HG03354 (cell line): ENCODE results near the gene ZNF224.

ENCODE experiments used
- ATAC-seq: cut with Tn5 transposase; IDR thresholded peaks from one replicate; pipeline ENCODE4 v1.9.1; 2021; ENCODE audit warnings: mild to moderate bottlenecking; ENCODE audit not compliant: unreplicated experiment, poor library complexity, severe bottlenecking

Gene ZNF224

GRCh38 chr19:44093931-44094765 is at the start of gene ZNF224:
Gene ZNF224, plus strand, starts transcription at chr19:44094361. Its CDS starts 3,513 bp downstream, at chr19:44097874.
- peak; percentile 91 for ATAC-seq

GRCh38 chr19:44050740-44051649 is 43.2 kb upstream of the ZNF224 start:
- ATAC-seq = peak; percentile 43

GRCh38 chr19:44051650-44052402 is 42.3 kb upstream of the ZNF224 start, which contains the start of gene ZNF223:
Gene ZNF223, plus strand, starts transcription at chr19:44052036. Its CDS starts 3,141 bp downstream, at chr19:44055177.
- ATAC-seq = peak; percentile 66

GRCh38 chr19:44055870-44056269 is 38.3 kb upstream of the ZNF224 start:
- ATAC-seq = no peak

GRCh38 chr19:44059229-44059628 is 34.9 kb upstream of the ZNF224 start:
- ATAC-seq = no peak

- ATAC-seq = no peak
Measured at GRCh38 chr19:44061038-44061437, 33.1 kb upstream of the ZNF224 start.

GRCh38 chr19:44066305-44066704 is 27.9 kb upstream of the ZNF224 start:
- no peak for ATAC-seq

GRCh38 chr19:44069415-44069814 is 24.7 kb upstream of the ZNF224 start:
- no peak for ATAC-seq

- ATAC-seq = peak; percentile 98
Measured at GRCh38 chr19:44071824-44072542, 22.2 kb upstream of the ZNF224 start, which contains the start of gene ZNF284. Gene ZNF284, plus strand, starts transcription at chr19:44072159. Its CDS starts 4,231 bp downstream, at chr19:44076390.

- no peak for ATAC-seq
Measured at GRCh38 chr19:44072543-44073401, 21.4 kb upstream of the ZNF224 start.

- ATAC-seq = no peak
Measured at GRCh38 chr19:44076325-44076724, 17.8 kb upstream of the ZNF224 start.

GRCh38 chr19:44092108-44092507 is 2.1 kb upstream of the ZNF224 start:
- ATAC-seq = no peak

GRCh38 chr19:44107751-44108150 is 13.6 kb downstream of the ZNF224 start:
- ATAC-seq = no peak

GRCh38 chr19:44109458-44109857 is 15.3 kb downstream of the ZNF224 start:
- ATAC-seq = no peak

GRCh38 chr19:44111910-44112463 is 17.8 kb downstream of the ZNF224 start:
- no peak for ATAC-seq

- no peak for ATAC-seq
Measured at GRCh38 chr19:44112802-44113137, 18.6 kb downstream of the ZNF224 start.

- peak; percentile 93 for ATAC-seq
Measured at GRCh38 chr19:44113138-44113783, 19.1 kb downstream of the ZNF224 start, which contains the start of gene ZNF225. Gene ZNF225, plus strand, starts transcription at chr19:44113399. Its CDS starts 2,429 bp downstream, at chr19:44115828.
